Daoy (cell line): ENCODE data around the gene PTPRN2. TPM values are rescaled to one million over a fixed set of nuclear protein-coding genes. Genes with fewer than 3 reads are reported as not detected.

ENCODE experiments used
- DNase-seq: peaks from one replicate; pipeline ENCODE4 v3.0.0-alpha.2; 2015; ENCODE audit warnings: low read depth
- total RNA-seq: library from RNA; depleted of rRNA; stranded (reverse); fragments of >200 nt; shearing (Covaris generic); gene quantifications from 2 replicates; pipeline ENCODE4 v1.2.3, GENCODE V29; 2014

Gene PTPRN2
- total RNA-seq, 1 experiment from 2014 or later: 8.3 TPM

GRCh38 chr7:157998884-157999552 lies 588.6 kb downstream of the PTPRN2 start:
- no peak for DNase-seq

GRCh38 chr7:157997471-157997870 lies 590.2 kb downstream of the PTPRN2 start:
- DNase-seq: no peak

GRCh38 chr7:157997080-157997440 lies 590.6 kb downstream of the PTPRN2 start:
- DNase-seq: no peak

- no peak for DNase-seq
Observed at GRCh38 chr7:157996359-157997079, 591.1 kb downstream of the PTPRN2 start.

GRCh38 chr7:157995815-157996214 lies 591.8 kb downstream of the PTPRN2 start:
- DNase-seq: no peak

- DNase-seq: no peak
Observed at GRCh38 chr7:157994319-157994718, 593.3 kb downstream of the PTPRN2 start.

GRCh38 chr7:157993406-157994105 lies 594.1 kb downstream of the PTPRN2 start:
- no peak for DNase-seq

- DNase-seq: no peak
Observed at GRCh38 chr7:157992511-157993160, 595.0 kb downstream of the PTPRN2 start.

GRCh38 chr7:157991761-157992160 lies 595.9 kb downstream of the PTPRN2 start:
- DNase-seq: no peak

GRCh38 chr7:157991351-157991750 lies 596.3 kb downstream of the PTPRN2 start:
- no peak for DNase-seq

- DNase-seq: no peak
Observed at GRCh38 chr7:157990881-157991250, 596.8 kb downstream of the PTPRN2 start.

- no peak for DNase-seq
Observed at GRCh38 chr7:157990226-157990880, 597.3 kb downstream of the PTPRN2 start.

GRCh38 chr7:157989589-157989988 lies 598.0 kb downstream of the PTPRN2 start:
- DNase-seq: no peak

- no peak for DNase-seq
Observed at GRCh38 chr7:157987906-157988305, 599.7 kb downstream of the PTPRN2 start.

- DNase-seq: no peak
Observed at GRCh38 chr7:157986051-157986450, 601.6 kb downstream of the PTPRN2 start.

- no peak for DNase-seq
Observed at GRCh38 chr7:157985636-157986035, 602.0 kb downstream of the PTPRN2 start.

GRCh38 chr7:157984423-157985163 lies 603.0 kb downstream of the PTPRN2 start:
- no peak for DNase-seq

- peak; percentile 54 for DNase-seq
Observed at GRCh38 chr7:157983502-157984422, 603.9 kb downstream of the PTPRN2 start.

GRCh38 chr7:157981778-157982177 lies 605.8 kb downstream of the PTPRN2 start:
- no peak for DNase-seq

GRCh38 chr7:157980774-157981173 lies 606.8 kb downstream of the PTPRN2 start:
- DNase-seq: no peak
